HG02852 (cell line): ENCODE measurements around the gene LYVE1.

Experiments
- ATAC-seq: cut with Tn5 transposase; IDR thresholded peaks from one replicate; pipeline ENCODE4 v1.9.1; 2021; ENCODE audit warnings: mild to moderate bottlenecking, moderate library complexity; ENCODE audit not compliant: unreplicated experiment

LYVE1 gene

DNA sequence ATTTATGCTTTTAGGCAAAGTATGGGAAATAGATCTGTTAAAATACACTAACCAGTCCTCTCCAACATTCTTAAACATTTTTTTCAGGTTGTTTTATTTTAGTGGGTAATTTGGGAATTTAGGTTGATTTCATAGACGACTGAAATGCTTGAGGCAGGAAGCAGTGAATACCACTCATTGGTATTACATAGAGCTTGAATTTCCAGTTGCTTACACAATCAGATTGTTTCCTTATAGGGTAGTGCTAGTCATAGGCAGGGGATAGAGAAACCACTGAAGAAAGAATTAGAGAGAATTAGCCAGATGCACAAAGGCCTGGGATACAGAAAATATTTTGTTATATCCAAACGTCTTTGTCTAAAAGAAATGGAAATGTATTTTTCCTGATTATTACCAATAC lies 23.9 kb upstream of the LYVE1 start:
- ATAC-seq, result no peak

DNA sequence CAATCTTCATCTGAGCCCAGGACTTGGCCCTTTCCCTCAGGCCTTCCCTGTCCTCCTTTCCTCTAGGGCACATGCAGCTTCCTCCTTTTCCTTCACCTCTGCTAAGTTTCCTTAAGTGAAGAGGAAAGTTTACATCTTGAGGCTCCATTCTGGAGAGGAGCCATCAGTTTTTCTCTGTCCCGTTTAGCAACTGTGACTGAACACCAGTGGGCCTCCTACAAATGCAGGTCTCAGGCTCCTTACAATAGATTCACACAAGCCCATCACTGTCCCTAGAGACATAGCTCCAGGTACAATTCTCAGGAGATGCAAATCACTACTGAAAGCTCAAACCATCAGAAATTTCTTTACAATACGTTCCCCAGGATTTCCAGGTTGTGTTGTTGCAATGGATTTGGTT lies 23.3 kb upstream of the LYVE1 start:
- ATAC-seq, result no peak

DNA sequence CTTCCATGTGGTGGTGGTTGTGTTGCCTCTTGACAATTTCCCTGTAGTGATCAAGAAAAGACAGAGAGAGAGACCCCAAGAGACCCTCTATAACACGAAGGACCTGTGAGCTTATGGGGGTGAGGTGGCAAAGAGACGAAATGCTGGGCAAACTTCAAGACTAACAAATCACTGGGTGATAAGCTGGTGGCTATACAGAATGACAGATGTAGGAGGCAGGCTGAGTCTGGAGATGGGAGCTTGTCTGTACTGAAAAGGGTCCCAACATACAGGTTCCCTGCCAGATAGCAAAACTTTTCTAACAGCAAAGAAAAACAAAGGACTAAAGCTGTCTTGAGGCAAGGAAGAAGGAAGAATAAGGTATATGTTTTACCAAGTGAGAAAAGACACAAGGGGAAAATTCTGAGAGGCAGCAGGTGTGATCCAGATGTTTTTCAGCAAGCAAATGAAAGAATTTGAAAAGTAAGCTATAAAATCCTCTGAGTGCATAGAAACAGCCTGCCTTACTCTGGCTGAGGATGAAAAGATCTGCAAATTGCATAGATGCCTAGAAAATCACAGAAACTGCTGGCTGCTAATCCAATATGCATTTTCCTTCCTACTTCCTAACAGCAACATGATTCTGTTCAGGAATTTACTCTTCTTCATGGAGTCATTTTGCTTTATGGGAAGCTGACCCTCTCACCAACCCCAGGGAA lies 21.9 kb upstream of the LYVE1 start:
- ATAC-seq, result no peak

DNA sequence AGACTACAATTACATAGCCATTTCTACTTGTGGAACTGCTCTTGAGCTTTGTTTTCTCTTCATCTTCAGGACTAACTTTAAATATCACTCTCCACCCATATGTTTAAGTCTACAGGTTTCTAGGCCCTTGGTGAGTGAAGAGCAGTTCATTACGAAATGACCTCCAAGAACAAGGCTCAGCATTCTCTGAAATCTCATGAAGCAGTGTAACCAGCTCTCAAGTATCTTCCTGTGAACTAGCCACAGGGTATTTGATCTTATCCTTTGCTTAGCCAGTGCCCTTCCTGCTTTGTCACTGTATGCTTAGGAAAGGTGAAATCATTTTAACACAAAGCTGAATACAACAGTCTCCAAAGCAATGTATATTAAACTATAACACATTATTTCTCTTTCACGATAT lies 20.4 kb upstream of the LYVE1 start:
- ATAC-seq, result no peak

DNA sequence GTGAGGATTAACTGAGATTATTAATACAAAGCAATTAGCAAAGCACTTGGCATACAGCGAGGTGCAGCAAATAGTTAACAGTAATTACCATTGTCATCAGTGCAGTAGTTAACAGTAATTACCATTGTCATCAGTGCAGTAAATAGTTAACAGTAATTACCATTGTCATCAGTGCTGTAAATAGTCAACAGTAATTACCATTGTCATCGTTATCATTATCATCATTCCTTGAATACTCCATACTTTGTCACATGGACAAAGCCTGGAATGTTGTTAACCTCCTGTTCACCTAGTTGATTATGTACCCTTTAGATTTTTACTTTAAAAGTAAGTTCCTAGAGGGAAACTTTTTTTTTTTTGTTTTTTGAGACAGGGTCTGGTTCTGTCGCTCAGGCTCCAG lies 19.5 kb upstream of the LYVE1 start:
- ATAC-seq, result no peak

DNA sequence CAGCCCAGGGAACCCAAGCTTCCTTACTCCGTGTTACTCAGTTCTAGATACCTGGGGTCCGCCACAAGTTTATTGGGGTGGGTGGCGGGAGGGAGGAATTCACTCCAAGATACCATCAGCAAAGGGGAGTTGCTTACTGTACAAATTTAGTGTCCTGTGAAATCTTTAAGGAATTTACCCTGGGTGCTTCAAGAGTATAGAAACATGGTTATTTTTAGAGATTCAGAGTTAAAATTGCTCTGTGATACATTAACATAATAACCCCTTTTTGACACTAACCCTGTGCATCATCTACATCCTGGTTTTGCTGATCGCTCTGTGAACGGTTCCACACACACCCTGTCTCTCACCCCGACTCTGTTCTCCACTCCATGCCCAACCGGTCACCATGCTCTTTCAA lies 18.9 kb upstream of the LYVE1 start:
- no peak for ATAC-seq

DNA sequence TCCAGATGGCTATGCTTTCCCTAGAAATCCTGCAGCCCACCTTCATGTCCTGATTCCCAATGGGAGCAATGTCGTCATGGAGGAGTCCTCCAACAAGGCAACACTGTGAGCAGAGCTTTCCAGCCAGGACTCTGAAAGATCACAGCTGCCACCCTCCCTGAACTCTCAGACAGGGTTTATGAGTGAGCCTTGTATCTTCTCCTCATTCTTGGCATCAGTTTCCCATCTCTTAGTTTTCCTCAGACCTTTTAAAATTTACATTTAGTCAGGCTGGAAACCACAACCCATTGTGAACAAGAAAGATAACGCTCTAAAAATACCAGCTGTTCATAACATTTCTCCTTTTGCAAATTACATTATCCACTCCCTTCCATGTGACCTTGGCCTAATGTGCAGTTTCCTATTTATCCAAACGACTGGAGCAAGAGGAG lies 15.6 kb upstream of the LYVE1 start:
- no peak for ATAC-seq

DNA sequence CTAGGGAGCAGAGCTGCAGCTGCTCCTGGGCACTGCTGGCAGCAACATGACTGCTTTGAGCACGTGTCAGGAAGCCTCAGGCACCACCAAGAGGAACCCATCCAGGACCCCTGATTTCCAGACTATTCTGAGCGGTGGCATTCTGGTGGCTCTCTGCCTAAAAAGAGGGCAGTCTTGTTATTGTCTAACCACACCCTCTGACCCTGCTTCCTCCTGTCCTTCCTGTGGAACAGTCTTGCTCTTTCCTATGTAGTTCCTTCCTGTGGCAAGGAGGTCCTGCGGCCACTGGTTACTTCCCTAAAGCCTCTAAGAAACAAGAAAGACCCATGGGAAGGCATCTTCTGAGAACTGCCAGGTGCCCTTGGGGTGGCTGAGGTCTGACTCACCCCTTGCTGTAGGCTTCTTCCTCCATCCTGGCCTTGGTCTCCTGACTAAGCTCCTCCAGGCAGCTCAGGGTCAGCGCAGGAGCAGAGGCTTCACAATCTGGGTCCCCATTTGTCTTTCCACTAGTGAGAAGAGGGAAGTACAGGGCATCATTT lies 13.1 kb upstream of the LYVE1 start:
- no peak for ATAC-seq

DNA sequence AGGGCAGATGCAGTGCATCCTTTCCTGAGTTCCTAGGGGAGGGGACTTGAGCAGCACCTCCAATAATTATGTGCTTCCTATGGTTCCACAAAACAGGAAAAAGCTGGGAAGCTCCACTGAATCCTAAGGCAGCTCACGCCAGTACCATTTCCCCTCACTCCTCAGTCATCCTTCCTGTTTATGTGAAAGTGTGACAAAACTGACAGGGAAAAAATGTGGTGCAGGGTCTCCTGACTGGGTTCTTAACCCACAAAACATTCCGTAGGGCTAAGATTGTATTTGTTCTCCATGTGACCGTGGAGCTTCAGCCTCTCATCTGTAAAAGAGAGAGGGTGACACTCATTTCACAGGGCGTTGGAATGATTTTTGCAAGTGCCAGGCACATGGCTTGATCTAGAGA lies 12.2 kb upstream of the LYVE1 start:
- ATAC-seq, result no peak

DNA sequence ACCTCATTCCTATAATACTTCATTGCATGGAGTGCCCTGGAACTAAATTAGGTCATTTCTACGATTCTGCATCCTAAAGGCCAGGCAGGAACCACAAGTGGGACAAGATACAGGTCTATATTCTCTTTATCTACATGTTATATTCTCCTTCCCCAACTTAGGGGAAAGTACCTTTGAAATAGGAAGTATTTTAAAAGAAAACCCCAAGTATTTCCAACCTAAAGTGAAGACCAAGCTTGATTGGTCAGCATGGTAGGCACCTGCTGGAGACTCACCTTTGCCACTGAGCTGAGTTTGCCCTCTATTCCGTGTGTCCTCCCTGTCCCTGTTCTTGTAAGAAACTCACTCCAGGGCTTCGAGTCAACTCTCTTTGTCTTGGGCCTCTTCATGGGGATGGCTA lies 11.2 kb upstream of the LYVE1 start:
- no peak for ATAC-seq

DNA sequence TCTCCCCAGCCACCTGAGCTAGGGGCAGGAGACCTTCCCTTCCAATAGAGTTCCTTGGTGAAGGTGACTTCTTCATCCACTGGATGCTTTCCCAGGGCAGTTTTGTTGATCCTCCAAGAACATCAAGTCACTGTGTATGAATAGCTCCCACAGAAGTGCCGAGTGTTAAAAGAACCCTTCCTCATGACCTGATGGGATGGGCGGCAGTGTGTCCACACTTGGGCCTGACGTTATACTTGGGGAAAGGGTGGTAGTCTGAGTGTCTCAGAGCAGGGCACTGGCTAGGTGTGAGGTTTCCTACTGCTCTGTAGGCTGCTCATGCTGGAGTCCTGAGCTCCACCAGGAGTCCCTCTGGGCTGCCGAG lies 7.6 kb upstream of the LYVE1 start:
- ATAC-seq, result no peak

DNA sequence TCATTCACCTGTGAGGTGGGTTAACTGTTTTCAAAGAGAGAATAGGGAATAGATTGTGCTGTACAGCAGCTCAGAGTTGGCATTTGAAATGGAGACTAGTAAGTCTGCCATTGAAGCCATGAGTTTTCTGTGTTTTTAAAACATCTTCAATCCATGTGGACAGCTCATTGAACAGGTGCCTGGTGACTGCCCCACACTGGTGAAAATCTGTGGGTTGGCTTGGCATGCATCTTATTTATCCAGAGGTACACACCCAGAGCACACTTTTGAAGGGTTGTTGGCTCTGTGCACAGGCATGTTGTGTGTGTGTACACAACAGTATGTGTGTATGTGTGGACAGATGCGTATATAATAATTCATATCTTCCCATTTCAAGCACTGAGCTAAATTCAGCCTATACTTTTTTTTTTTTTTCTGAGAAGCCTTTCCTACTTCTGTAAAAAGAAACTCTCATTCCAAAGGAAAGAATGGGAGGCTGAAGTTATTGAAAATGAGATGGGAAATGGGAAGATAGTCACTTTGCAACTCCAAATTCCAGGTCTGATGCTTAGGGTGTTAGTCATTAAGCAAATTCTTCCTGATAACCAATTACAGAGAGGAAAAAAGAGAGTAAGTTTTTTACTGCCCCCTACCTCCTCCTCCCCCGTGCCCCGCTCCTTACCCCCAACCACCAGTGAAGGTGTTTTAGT lies 7.0 kb upstream of the LYVE1 start:
- ATAC-seq, result no peak

DNA sequence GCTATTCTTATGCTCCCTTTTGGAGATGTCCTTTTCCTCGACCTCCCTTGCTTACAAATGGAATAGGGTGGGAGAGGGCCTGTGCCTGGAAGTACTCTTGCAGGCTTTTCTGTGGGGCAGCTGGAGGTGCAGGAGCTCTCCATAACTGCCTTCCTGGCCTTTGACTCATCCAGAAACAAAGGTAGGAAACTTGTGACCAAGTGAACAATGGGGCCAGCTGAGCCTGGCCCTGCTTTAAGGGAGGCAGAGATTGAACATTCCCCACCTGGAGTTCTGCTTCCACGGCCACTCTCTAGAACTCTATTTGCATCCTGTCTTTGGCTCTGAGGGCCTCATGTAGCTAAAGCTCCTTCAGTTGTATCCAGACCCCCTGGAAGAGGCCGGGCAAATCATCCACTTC lies 5.1 kb upstream of the LYVE1 start:
- ATAC-seq, result no peak

DNA sequence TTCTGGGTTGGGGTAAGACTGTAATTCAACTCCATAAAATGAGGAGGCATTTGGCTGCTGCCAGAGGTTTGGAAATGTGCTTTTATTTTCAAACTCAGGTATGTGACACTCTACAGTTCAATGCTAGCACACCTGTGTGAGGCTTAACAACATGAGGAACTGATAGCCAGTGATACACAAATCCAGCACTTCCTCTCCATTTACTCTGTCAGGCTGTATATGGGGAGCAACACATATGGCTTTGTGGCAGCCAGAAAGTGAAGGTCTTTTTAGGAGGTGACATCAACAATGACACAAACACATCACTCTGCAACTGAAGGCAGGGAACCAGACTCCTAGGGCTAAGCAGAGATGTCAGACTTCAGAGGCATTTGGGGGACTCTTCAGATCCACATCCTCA lies 4.6 kb upstream of the LYVE1 start:
- no peak for ATAC-seq

DNA sequence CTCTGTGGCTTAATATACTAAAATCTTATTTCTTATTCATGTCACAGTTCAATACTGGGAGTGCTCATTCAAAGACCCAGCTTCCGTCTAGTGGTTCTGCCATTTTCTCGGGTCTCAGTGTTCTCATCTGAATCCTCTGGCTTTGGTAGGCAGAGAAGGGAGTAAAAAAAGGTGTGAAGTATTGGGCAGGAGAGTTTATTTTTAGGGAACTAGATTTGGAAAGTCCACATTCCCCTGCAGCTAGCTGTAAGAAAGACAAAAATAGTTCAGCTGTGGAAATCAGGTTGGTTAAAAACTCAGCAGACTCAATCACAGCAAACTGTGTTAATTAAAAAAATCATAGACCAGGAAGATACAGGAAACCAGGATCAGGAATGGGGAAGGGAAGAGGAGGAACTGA lies 4.1 kb upstream of the LYVE1 start:
- no peak for ATAC-seq

DNA sequence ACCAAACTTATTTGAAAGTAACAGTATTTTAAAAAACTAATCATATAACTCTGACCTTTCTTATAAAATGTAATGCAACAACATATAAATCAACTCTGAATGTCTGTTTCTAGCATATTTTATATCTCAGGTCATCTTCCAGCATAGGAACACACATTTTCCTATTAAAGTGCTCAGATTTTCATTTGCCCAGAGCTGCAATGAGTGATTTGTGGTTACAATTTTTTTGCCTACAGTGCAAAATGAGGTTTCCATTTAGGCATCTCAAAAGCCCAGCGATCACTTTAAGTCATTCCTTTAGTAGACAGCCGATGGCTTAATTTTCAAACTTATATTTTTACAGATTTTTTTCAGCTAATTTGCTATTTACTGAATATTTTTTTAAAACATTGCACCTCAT lies 1.0 kb downstream of the LYVE1 start:
- ATAC-seq, result no peak

DNA sequence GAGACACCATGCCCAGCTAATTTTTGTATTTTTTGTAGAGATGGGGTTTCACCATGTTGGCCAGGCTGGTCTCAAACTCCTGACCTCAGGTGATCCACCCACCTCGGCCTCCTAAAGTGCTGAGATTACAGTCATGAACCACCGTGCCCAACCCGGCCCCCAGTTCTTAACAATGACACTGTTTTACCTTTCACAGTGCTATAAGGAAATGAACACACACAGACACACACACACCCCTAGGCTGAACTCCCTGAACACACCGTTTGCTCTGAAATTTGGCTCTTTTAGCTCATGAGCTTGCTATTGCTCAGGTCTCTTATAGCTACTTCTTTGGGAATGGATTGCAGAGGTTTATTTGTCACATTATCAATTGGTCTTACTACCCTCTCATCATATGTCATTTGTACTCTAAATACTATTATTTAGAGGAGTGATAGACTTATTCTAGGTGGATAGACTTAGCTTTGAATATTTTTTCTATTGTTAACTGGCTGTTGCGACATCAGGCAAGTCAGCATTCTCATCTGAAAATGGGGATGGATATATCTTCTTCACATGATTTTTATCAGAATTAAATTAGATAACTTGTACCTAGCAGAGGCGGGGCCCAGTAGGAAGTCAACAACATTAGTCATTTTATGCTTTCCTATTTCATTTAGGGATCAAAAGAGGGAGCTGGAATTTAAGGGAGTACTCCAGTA lies 2.1 kb downstream of the LYVE1 start:
- ATAC-seq, result no peak

DNA sequence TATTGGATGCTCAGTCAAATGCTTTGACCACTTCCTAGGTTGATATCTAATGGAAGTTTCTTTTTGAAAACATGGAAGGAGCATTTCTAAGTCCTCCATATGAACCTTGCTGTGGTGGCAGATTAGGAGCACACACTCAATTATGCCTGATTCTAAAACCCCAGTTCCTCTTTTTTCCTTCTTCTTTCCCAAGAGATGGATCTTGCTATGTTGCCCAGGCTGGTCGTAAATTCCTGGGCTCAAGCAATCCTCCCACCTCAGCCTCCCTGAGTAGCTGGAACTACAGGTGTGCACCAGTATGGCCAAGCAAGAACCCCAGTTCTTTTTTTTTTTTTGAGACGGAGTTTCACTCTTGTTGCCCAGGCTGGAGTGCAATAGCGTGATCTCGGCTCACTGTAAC lies 3.0 kb downstream of the LYVE1 start:
- ATAC-seq, result no peak

DNA sequence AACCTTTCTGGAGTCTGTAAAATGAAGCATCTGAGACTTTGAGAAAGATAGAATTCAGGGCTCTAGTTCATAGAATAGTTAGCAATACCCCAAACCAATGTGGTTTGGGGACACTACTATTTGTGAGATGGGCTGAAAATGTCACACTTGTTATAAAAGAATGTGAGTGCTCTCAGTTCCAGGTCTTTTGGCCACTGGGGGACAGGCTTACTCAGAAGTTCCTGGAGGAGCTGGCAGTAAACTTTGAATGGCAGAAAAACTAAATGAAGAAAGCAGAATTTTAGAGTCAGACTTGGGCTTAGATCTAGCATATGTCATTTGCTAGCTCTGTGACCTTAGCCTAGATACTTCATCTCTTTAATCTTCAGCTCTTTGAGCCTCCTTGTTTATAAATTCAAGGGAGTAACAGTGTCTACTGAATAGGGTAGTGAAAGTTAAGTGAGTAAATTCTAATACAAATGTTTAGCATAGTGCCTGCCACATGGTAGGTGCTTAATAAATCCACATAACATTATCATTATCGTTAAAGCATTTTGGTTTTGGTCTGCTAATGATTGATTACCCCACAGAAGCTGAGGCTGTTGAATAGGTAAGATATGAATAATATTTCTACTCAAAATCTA lies 3.7 kb downstream of the LYVE1 start:
- no peak for ATAC-seq

DNA sequence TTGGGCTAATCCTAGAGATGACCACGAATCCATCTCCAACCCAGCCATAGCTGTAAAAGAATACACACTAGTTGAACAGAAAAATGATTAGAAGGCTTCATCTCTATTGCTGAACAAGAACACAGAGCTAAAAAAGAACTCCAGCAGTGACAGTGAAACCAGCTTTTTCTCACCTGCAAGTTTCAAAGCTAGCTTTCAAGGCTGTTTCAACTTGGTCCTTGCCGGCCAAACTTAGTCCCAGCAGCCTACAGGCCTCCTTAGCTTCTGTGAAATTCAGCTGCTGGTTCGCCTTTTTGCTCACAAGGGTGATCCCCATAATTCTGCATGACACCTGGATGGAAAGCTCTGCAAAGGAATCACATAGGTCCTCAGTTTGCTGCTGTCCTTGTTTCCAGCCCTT lies 4.4 kb downstream of the LYVE1 start:
- no peak for ATAC-seq

DNA sequence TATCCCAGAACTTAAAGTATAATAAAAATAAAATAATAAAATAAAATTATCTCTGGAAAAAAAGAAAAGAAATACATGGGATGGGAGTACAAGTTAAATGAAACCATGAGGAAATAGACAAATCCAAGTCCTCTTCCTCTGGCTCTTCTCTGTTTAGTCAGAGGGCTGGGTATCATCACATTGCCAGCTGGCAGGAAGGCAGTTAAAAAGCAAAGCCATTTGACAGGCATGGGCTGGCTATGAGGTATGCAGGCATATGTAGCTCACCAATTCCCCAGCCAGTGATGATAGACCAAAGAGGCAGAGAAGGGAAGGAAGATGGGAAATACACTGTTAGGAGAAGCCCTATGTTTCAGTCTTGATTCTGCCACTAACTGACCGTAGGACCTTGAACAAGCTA lies 6.5 kb downstream of the LYVE1 start:
- ATAC-seq, result no peak
